PC-9 (cell line): ENCODE data around the gene CBFB.

Experiments
- CTCF ChIP-seq: fragments of 200-600 bp; sonication (generic); conservative IDR thresholded peaks from 2 replicates; pipeline ENCODE4 v1.6.1; 2017; ENCODE audit warnings: mixed run types, antibody characterized with exemption, mild to moderate bottlenecking, moderate library complexity
- EZH2 ChIP-seq: fragments of 200-600 bp; sonication (generic); IDR thresholded peaks from 2 replicates; pipeline ENCODE4 v1.8.0; 2017; ENCODE audit warnings: antibody characterized with exemption, low read depth

- TF ChIP-seq EZH2 (no peak), CTCF (no peak)
These were observed 45.9 kb upstream of the CBFB start for GRCh38 chr16:66983033-66983432.
